GM18498 (cell line): ENCODE data around the gene STAG1.
"Not testable (repeated sequence)": the region's sequence is repeated elsewhere in the genome, so short reads cannot be mapped to it uniquely, and the experiment has no call there.

ENCODE experiments used
- ATAC-seq: cut with Tn5 transposase; IDR thresholded peaks from one replicate; pipeline ENCODE4 v1.9.1; 2021; ENCODE audit warnings: mild to moderate bottlenecking, moderate library complexity; ENCODE audit not compliant: unreplicated experiment

STAG1 gene

GRCh38 chr3:136516656-136517055 is 235.5 kb downstream of the STAG1 start:
- no peak for ATAC-seq

GRCh38 chr3:136516095-136516494 is 236.1 kb downstream of the STAG1 start:
- no peak for ATAC-seq

DNA sequence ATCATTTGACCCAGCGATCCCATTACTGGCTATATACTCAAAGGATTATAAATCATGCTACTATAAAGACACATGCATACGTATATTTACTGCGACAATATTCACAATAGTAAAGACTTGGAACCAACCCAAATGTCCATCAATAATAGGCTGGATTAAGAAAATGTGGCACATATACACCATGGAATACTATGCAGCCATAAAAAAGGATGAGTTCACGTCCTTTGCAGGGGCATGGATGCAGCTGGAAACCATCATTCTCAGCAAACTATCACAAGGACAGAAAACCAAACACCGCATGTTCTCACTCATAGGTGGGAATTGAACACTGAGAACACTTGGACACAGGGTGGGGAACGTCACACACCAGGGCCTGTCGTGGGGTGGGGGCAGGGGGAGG is 237.6 kb downstream of the STAG1 start:
- ATAC-seq: not testable (repeated sequence)

GRCh38 chr3:136513367-136513766 is 238.8 kb downstream of the STAG1 start:
- ATAC-seq: no peak

- ATAC-seq: no peak
These were observed 239.8 kb downstream of the STAG1 start for GRCh38 chr3:136512381-136512780.

GRCh38 chr3:136505676-136506075 is 246.5 kb downstream of the STAG1 start:
- ATAC-seq: no peak

DNA sequence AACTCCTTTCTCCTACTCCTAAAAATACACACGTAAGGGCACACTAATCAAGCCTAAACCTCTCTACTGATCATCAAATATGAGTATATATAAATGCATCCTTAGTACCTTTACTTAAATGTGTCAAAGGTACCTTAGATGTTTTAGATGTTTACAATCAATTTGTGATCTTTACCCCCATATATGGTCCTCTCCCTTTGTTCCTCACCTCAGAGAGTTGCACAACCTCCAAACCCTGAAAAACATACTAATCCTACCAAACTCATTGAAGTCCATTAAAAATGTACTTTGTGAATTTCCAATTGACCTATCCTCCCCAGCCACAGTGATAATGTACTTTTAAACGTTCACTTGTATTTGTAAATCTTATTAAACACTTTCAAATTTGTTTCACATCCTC is 249.1 kb downstream of the STAG1 start:
- ATAC-seq: no peak

GRCh38 chr3:136498919-136499447 is 253.2 kb downstream of the STAG1 start:
- ATAC-seq: no peak

- no peak for ATAC-seq
These were observed 257.0 kb downstream of the STAG1 start for GRCh38 chr3:136495213-136495612.

GRCh38 chr3:136490646-136491405 is 261.4 kb downstream of the STAG1 start:
- ATAC-seq: no peak

DNA sequence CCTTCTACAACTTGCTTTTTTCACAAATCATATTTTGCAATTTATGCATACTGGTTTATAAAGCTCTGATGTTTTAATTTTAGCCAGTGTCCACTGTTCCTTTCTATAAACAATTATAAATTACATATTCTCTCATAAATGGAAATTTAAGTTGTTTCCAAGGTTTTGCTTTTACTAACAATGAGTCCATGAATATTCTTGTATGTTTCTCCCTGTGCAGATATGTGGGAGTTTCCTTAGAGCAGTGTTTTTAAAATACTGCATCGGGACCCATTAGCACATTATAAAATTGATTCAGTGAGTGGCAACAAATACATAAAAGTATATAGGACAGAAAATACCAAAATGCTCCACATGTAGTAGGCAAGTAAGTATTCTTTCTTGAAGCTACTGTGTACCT is 266.4 kb downstream of the STAG1 start:
- no peak for ATAC-seq

GRCh38 chr3:136476280-136476679 is 275.9 kb downstream of the STAG1 start:
- no peak for ATAC-seq

DNA sequence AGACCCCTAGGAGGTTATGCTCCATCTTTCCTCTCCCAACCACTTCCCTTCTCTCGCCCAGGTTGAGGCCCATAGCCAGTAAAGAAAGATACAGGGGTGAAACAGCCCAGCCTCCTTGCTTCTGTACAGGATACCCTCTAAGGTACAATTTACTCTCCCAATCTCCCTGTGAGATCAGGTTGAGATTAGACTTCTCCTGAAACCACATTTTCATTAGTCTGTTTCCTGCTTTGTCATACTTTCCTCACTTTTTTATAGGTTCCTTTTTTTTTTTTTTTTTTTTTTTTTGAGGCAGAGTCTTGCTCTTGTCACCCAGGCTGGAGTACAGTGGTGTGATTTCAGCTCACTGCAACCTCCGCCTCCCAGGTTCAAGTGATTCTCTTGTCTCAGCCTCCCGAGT is 277.3 kb downstream of the STAG1 start:
- not testable (repeated sequence) for ATAC-seq

- no peak for ATAC-seq
These were observed 278.4 kb downstream of the STAG1 start for GRCh38 chr3:136473716-136474326.

DNA sequence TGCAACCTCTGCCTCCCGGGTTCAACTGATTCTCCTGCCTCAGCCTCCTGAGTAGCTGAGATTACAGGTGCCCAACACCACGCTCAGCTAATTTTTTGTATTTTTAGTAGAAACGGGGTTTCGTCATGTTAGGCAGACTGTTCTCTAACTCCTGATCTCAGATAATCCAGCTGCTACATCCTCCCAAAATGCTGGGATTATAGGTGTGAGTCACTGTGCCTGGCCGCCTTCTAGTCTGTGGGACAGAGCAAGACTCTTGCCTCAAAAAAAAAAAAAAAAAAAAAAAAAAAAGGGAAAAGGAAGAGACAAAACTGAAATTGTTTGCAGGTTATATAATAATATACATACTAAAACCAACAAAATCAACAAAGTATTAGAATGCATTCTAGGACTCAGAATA is 286.9 kb downstream of the STAG1 start:
- ATAC-seq: no peak

- no peak for ATAC-seq
These were observed 287.7 kb downstream of the STAG1 start for GRCh38 chr3:136464502-136464901.

GRCh38 chr3:136463170-136463569 is 289.0 kb downstream of the STAG1 start:
- ATAC-seq: no peak

- no peak for ATAC-seq
These were observed 294.4 kb downstream of the STAG1 start for GRCh38 chr3:136457793-136458192.

GRCh38 chr3:136456196-136456595 is 296.0 kb downstream of the STAG1 start:
- ATAC-seq: no peak

DNA sequence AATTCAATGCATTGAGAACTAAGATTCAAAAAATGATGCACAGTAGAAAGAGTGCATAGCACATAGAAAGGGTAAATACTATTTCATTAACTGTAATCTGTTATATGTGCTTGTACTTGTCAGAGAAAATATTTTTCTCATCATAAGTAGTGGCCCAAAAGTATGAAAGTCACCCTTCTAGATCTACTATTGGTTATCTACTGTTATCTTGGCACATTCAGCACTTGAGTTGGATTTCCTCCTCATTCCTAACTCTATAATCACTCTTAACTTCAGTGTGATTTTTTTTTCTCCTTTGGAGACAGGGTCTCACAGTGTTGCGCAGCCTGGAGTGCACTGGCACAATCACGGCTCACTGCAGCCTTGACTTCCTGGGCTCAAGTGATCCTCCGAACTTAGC is 307.6 kb downstream of the STAG1 start:
- no peak for ATAC-seq

GRCh38 chr3:136437043-136437442 is 315.1 kb downstream of the STAG1 start:
- ATAC-seq: no peak

GRCh38 chr3:136434429-136434828 is 317.7 kb downstream of the STAG1 start:
- ATAC-seq: no peak
